Measurements from ENCODE around the gene CNPY2. TPM values are rescaled to one million over a fixed set of nuclear protein-coding genes. Genes with fewer than 3 reads are reported as not detected.

Gene CNPY2
- polyA plus RNA-seq, 1 experiment, result 179 TPM

GRCh38 chr12:56308714-56309113, 7.1 kb downstream of the CNPY2 start:
- DNase-seq (ENCODE audit: low read depth), result no peak
- no peak overlapping the region for H3K4me3 ChIP-seq (ENCODE audit: low read depth, low read length)
- H3K36me3 ChIP-seq (ENCODE audit: control insufficient read depth, insufficient read depth, low read length), result peaks cover 11% of the 10 kb centered on the region
- ChIA-PET POLR2A (no interaction called here), CTCF (interaction anchor here (0.7 to 1.4 kb wide), 4 partner anchors 25 to 119 kb away, joined by 3 to 6 read pairs (median 4); partner anchors contain the start of genes ANKRD52, PAN2 and SMARCC2)
- TF ChIP-seq CTCF (IDR thresholded peaks at IDR 0.05; ENCODE audit: insufficient read depth, low read depth, low read length), result no peak
- no peaks in the 10 kb centered on the region for H3K27me3 ChIP-seq (ENCODE audit: control insufficient read depth, insufficient read depth, low read length)

GRCh38 chr12:56307221-56307965, 8.4 kb downstream of the CNPY2 start:
- no peak overlapping the region for H3K4me3 ChIP-seq (ENCODE audit: low read depth, low read length)
- H3K36me3 ChIP-seq (ENCODE audit: control insufficient read depth, insufficient read depth, low read length), result peaks cover 11% of the 10 kb centered on the region
- POLR2A ChIA-PET, result no interaction called here

GRCh38 chr12:56304872-56305590, 10.8 kb downstream of the CNPY2 start:
- no peak for TF ChIP-seq CTCF (IDR thresholded peaks at IDR 0.05; ENCODE audit: insufficient read depth, low read depth, low read length)
- DNase-seq (ENCODE audit: low read depth), result no peak
- Histone ChIP-seq H3K27me3 (ENCODE audit: control insufficient read depth, insufficient read depth, low read length) (no peaks in the 10 kb centered on the region), H3K36me3 (ENCODE audit: control insufficient read depth, insufficient read depth, low read length) (peaks cover 3% of the 10 kb centered on the region; the same call in 1 of the 2 replicates), H3K4me3 (ENCODE audit: low read depth, low read length) (no peak overlapping the region)
- ChIA-PET CTCF (no interaction called here), POLR2A (no interaction called here)

More at GRCh38 chr12:56307221-56307965, 8.4 kb downstream of the CNPY2 start:
- H3K27me3 ChIP-seq (ENCODE audit: control insufficient read depth, insufficient read depth, low read length), result no peaks in the 10 kb centered on the region
- TF ChIP-seq CTCF (IDR thresholded peaks at IDR 0.05; ENCODE audit: insufficient read depth, low read depth, low read length), result no peak
- CTCF ChIA-PET, result interaction anchor here (1.2 to 1.4 kb wide), 2 partner anchors 49 to 118 kb away, joined by 3 to 6 read pairs; partner anchors contain the start of genes ANKRD52 and SMARCC2
- no peak for DNase-seq (ENCODE audit: low read depth)

GRCh38 chr12:56304276-56304675, 11.5 kb downstream of the CNPY2 start:
- no peak overlapping the region for H3K4me3 ChIP-seq (ENCODE audit: low read depth, low read length)
- no peaks in the 10 kb centered on the region for H3K27me3 ChIP-seq (ENCODE audit: control insufficient read depth, insufficient read depth, low read length)
- ChIA-PET CTCF (no interaction called here), POLR2A (no interaction called here)
- peaks cover 3% of the 10 kb centered on the region; the same call in 1 of the 2 replicates for H3K36me3 ChIP-seq (ENCODE audit: control insufficient read depth, insufficient read depth, low read length)
- DNase-seq (ENCODE audit: low read depth), result no peak
- TF ChIP-seq CTCF (IDR thresholded peaks at IDR 0.05; ENCODE audit: insufficient read depth, low read depth, low read length), result no peak

All from BJ (cell line).